COLO668 (cell line): ENCODE measurements around the gene HSD11B1.

Source experiments
- DNase-seq: peaks from one replicate; lab custom pipeline; 2025; ENCODE audit not compliant: unreplicated experiment; lab: John Stamatoyannopoulos, UW

Gene HSD11B1

DNA sequence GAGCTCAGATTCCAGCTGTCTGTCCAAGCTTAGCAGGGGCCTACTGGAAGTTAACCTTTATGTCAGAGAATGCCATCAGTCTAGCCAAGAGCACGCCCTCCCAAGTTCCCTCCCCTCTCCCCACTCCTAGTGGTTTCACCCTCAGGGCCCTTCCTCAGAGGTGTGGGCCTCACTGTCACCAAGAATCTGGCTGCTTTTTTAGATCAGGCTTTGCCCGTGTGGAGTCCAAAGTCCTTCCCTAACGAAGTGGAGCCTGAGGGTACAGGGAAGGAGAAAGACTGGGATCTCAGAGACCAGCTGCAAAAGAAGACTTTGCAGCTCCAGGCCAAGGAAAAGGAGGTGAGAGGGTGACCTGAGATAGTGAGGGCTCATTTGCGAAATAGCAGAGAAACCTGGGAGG, 75.6 kb downstream of the HSD11B1 start:
- no peak for DNase-seq

- DNase-seq = no peak
Observed at GRCh38 chr1:209783386-209783785, 78.7 kb downstream of the HSD11B1 start.
